Left ventricle myocardium inferior (tissue), 1 donor: Measurements from ENCODE around the gene SNX10. TPM values are rescaled to one million over a fixed set of nuclear protein-coding genes. Genes with fewer than 3 reads are reported as not detected.

ENCODE experiments used
- DNase-seq: peaks from one replicate; pipeline ENCODE4 v3.0.0-alpha.2; 2020
- H3K27ac ChIP-seq: fragments of 200-600 bp; replicated peaks from 2 replicates; pipeline ENCODE4 v1.8.0; 2021
- H3K27me3 ChIP-seq: fragments of 200-600 bp; 2 replicates; pipeline ENCODE4 v1.8.0; 2021; ENCODE audit warnings: low read depth
- H3K36me3 ChIP-seq: fragments of 200-600 bp; 2 replicates; pipeline ENCODE4 v1.8.0; 2021
- H3K4me1 ChIP-seq: fragments of 200-600 bp; 2 replicates; pipeline ENCODE4 v1.8.0; 2021
- H3K4me3 ChIP-seq: fragments of 200-600 bp; 2 replicates; pipeline ENCODE4 v1.8.0; 2021; ENCODE audit warnings: mild to moderate bottlenecking, moderate library complexity
- H3K9me3 ChIP-seq: fragments of 200-600 bp; replicated peaks from 2 replicates; pipeline ENCODE4 v1.8.0; 2021
- intact Hi-C: fragments of 100-400 bp; cut with micrococcal nuclease; formaldehyde crosslinking; loops from one replicate; pipeline ENCODE4 v1.11.0; 2022
- total RNA-seq: library from RNA; stranded (reverse); fragmentation: NEBNext Ultra II Directional; extraction: Animal tissue kit (Norgen Biotek cat#: 25700); gene quantifications from one replicate; pipeline ENCODE4 v1.2.1, GENCODE V29; 2021
- TF ChIP-seq, protein P1 (sequence below): fragments of 200-600 bp; IDR thresholded peaks from 2 replicates; pipeline ENCODE4 v1.8.0; 2021; ENCODE audit warnings: antibody characterized with exemption, mild to moderate bottlenecking, borderline replicate concordance
- donor health status: DM: no; HTN: yes; CAD: no; lungs with severe emphysema.

The SNX10 gene
- total RNA-seq, 1 donor from 2014 or later, result 1.1 TPM

DNA sequence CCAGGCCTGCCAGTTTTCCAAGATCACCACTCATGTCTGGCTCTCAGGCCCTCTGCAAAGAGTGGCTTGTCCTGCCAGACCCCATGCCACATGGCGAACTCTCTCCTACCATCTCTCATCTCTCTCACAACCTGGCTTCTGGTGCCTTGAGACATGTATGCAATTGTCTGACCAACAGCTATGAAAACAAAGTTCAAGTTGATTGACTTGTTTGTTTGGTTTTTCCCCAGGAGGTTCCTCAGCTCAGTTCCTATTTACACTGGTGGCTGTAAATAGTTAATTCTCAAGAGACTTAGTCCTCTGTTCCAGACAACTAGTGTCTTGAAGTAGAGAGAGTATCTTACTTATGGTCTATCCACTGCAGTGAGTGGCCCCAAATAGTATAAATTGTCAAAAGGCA lies 131.8 kb downstream of the SNX10 start:
- H3K4me1 ChIP-seq, result no peaks in the 10 kb centered on the region
- no peak overlapping the region for H3K27ac ChIP-seq
- intact Hi-C loops, result no loop called here
- TF ChIP-seq, protein P1, sequence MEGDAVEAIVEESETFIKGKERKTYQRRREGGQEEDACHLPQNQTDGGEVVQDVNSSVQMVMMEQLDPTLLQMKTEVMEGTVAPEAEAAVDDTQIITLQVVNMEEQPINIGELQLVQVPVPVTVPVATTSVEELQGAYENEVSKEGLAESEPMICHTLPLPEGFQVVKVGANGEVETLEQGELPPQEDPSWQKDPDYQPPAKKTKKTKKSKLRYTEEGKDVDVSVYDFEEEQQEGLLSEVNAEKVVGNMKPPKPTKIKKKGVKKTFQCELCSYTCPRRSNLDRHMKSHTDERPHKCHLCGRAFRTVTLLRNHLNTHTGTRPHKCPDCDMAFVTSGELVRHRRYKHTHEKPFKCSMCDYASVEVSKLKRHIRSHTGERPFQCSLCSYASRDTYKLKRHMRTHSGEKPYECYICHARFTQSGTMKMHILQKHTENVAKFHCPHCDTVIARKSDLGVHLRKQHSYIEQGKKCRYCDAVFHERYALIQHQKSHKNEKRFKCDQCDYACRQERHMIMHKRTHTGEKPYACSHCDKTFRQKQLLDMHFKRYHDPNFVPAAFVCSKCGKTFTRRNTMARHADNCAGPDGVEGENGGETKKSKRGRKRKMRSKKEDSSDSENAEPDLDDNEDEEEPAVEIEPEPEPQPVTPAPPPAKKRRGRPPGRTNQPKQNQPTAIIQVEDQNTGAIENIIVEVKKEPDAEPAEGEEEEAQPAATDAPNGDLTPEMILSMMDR, result no peak
- no peaks in the 10 kb centered on the region for H3K9me3 ChIP-seq
- DNase-seq, result no peak
- no peak overlapping the region for H3K4me3 ChIP-seq
- peaks cover 47% of the 10 kb centered on the region for H3K27me3 ChIP-seq
- no peaks in the 10 kb centered on the region for H3K36me3 ChIP-seq

Other genes with a start within 250 kb of the SNX10 start
- gene NFE2L3, start 139.7 kb upstream of the SNX10 start, total RNA-seq, result 0.99 TPM
- 398 TPM for gene HNRNPA2B1, start 91.1 kb upstream of the SNX10 start, total RNA-seq
- gene CBX3, start 90.1 kb upstream of the SNX10 start, total RNA-seq, result 58.5 TPM